HG03108 (cell line): ENCODE data around the gene ZDHHC19.
A peak's percentile ranks its signal among the peaks of the same experiment; 100 is the strongest.
"Not testable (repeated sequence)": the region's sequence is repeated elsewhere in the genome, so short reads cannot be mapped to it uniquely, and the experiment has no call there.

Experiments
- ATAC-seq: cut with Tn5 transposase; IDR thresholded peaks from one replicate; pipeline ENCODE4 v1.9.1; 2021; ENCODE audit warnings: moderate library complexity; ENCODE audit not compliant: unreplicated experiment

ZDHHC19 gene

GRCh38 chr3:196179380-196180308 lies 31.6 kb downstream of the ZDHHC19 start:
- ATAC-seq, result peak; percentile 67

GRCh38 chr3:196178993-196179379 lies 32.2 kb downstream of the ZDHHC19 start:
- no peak for ATAC-seq

DNA sequence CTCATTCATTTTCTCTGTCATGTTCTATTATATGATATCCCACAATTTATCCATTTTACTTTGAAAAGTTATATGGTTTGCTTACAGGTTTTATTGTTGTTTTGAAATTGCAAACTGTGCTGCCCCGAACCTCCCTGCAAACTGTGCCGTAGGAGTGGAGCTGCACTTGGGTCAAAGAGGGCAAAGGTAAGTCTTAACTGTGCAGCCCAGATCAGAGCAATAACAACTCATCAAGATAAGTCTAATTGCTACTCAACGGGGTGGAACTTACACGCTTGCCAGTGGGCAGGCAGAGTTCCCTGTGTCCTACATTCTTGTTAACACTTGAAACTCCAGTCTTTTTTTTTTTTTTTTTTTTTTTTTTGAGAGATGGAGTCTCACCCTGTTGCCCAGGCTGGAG lies 33.2 kb downstream of the ZDHHC19 start:
- no peak for ATAC-seq

DNA sequence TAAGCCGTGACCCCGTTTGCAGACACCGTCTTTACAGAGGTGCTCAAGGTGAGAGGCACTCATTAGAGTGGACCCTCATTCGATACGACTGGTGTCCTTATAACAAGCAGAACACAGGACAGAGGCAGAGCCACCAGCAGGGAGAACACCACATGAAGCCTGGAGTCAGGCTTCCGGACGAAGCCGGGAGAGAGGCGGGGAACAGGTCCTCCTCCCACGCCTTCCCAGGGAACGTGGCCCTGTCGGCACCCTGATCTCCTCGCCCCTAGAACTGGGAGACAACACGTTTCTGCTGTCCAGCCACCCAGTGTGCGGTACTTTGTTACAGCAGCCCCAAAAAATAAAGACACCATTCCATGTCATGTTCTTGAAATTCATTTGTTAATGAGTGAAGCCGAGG lies 33.6 kb downstream of the ZDHHC19 start:
- no peak for ATAC-seq

- no peak for ATAC-seq
These were observed 35.5 kb downstream of the ZDHHC19 start for GRCh38 chr3:196175722-196176121.

- no peak for ATAC-seq
These were observed 36.0 kb downstream of the ZDHHC19 start for GRCh38 chr3:196175116-196175625.

DNA sequence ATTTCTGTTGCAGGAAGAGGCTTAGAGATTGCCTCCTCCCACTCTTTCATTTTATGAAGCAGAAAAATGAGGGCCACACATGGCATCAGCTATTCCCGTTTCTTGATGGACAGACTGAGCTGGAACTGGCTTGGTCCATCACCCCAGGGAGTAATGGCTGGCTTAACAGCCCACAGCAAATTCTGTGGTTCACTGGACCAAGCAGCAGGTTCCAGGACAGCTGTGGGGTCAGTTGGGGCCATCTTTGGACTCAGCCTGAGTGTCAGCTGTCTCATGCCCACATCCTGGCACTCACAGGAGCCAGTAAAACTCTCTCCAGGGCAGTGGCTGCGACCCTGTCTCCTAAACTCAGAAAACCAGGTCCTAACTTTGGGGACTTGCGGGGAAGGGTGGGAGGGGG lies 36.5 kb downstream of the ZDHHC19 start:
- ATAC-seq, result no peak

DNA sequence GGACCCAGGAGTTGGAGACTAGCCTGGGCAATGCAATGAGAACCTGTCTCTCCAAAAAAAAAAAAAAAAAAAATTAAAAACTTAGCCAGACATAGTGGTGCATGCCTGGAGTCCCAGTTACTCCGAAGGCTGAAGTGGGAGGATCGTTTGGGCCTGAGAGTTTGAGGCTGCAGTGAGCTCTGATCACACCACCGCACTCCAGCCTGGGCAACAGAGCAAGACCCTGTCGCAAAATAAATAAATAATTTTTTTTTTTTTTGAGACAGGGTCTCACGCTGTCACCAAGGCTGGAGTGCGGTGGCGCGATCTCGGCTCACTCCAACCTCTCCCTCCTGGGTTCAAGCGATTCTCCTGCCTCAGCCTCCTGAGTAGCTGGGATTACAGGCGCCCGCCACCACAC lies 40.9 kb downstream of the ZDHHC19 start:
- ATAC-seq, result not testable (repeated sequence)

DNA sequence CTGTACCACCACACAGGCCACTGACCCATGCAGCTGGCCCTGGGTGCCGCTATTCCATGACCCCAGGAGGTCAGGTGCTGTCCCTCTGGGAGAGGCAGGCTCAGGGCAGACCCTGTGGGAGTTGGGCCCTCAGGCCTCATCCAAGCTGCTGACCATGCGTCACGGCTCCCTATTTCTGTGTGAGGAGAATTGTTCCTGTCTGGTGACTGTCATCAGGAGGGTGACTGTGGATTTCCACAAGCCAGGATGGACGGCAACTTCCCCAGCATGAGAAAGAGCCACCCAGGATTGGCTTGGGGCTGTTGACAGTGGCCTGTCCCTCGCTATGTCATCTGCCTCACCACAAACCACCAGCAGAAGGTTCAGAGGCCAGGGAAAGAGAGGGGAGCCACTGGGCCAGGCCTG lies 41.4 kb downstream of the ZDHHC19 start:
- ATAC-seq, result no peak

DNA sequence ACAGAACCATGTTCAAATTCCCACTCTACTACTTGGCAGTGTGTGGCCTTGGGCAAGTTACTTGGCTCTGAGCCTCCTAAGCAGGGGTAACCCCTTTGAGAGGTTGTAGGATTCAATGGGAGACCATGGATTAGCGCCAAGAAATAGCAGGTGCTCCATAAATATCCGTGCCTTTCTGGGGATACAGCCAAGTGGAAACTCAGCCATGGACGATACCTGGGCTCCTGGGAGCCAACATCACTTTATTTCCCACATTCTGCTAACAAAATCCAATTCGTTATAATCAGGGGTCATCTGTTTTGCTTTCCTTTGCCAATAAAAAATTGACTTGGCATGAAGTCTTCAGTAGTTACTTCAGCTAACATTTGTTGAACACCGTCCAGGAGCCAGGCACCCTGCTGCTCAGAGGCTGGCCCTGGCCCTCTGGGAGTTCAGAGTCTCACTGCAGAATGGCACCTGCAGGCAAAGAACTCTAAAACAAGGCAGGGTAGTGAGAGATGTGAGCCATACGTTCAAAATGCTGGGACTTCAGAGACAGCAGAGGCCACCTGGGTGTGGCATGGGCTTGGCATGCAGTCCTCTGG lies 42.3 kb downstream of the ZDHHC19 start:
- no peak for ATAC-seq

DNA sequence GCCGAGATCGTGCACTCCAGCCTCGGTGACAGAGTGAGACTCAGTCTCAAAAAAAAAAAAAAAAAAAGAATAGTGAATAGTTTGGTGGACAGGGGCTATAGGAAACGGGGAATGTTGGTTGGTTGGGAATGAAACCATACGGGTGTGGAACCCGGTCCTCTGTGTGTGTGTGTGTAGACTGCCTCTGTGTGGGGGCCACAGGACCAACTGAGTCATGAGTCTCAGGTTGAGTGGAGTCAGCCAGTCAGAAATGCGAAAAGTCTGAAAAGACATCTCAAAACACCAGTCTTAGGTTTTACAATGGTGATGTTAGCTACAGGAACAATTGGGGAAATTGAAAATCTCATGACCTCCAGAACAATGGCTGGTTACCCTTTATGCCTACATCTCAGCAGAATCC lies 44.5 kb downstream of the ZDHHC19 start:
- ATAC-seq, result no peak

DNA sequence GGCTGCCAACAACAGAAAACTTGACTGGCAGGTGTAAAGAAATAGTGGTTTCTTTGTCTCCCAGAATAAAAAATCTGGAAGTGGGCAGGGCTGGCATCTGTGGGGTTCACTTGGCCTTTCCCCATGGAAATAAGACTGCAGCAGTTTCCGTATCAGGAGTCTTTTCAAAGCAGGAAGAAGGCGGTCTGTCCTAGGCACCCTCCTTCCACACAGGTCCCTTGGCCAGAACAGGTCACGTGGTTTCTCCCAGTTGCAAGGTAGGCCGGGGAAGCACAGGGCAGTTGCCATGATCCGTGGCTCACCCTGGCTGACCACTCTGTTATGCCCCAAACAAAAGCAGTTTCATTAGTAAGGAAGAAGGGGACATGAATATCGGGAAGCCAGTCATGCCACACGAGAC lies 45.4 kb downstream of the ZDHHC19 start:
- ATAC-seq, result no peak

- ATAC-seq, result not testable (repeated sequence)
These were observed 46.1 kb downstream of the ZDHHC19 start for GRCh38 chr3:196165006-196165575.

GRCh38 chr3:196164576-196164975 lies 46.6 kb downstream of the ZDHHC19 start:
- ATAC-seq, result no peak

GRCh38 chr3:196163666-196164493 lies 47.3 kb downstream of the ZDHHC19 start:
- no peak for ATAC-seq

GRCh38 chr3:196163212-196163611 lies 48.0 kb downstream of the ZDHHC19 start:
- no peak for ATAC-seq

DNA sequence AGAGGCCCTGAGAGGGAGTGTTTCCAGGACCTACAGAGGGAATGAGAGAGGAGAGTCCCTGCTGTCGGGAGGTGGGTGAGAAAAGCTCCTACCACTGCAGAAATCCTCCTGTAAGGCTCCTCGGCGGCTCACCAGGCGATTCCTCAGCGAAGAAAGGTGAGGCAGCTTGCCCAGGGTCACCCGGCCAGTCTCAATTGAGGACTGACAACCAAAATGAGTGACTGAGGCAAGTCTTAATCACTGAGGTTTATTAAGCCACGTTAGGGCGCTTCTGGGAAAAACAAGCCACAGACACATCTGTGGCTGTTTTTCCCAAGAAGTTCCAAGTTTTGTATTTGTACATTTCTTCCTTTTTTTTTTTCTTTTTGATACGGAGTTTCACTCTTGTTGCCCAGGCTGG lies 48.5 kb downstream of the ZDHHC19 start:
- no peak for ATAC-seq

DNA sequence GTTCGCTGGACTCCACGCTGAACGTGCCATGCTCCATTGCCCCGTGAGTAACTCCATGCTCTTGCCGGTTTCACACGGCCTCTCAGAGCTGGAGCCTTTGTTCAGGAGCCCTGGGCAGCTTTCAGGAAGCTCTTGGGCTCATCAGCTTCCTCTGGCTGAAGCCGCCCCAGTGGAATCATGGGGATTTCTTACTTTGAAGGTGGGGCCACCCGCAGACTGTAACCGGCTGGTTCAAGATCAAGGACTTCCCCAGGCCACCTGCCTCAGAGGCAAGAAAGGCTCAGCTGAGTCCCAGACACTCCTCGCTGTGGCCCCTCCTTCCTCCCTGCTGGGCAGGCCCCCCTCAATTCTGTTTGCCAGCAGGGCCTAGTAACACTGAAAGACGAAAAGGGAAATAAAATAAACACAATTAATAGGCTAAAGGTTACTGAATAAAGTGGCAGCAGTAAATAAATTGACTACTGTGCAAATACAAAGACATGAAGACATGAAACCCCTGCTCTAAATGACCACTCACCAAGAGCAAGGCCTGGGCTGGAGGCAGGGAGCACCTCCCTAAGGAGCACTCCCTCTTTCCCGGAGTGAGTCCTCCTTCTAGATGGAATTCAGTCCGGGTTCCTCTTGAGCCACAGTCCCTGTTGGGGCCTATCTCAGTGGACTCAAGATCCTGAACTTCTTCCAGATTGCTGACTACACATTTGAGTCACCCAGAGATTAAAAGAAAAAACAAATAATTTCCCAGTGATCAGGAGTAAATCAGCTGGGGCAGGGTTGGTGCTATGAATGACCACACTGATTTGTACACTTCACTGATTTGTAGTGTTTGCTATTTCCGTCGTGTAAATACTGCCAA lies 51.0 kb downstream of the ZDHHC19 start:
- peak; percentile 87 for ATAC-seq

DNA sequence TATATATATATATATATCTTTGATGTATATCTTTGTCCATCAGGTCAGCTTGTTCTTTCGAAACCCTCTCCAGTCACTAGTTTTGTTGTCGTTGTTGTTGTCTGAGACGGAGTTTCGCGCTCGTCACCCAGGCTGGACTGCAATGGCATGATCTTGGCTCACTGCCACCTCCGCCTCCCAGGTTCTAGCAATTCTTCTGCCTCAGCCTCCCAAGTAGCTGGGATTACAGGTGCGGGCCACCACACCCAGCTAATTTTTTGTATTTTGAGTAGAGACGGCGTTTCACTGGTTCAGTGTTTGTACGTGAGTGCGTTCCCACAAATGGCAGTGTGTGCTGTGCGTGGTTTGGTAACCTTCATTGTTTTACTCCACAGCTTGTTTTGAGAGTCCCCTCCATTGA lies 51.7 kb downstream of the ZDHHC19 start:
- ATAC-seq, result no peak

- ATAC-seq, result no peak
These were observed 55.0 kb downstream of the ZDHHC19 start for GRCh38 chr3:196156160-196156559.
